Thymus (tissue), 11 donors: ENCODE data around the gene ITFG1. TPM values are rescaled to one million over a fixed set of nuclear protein-coding genes. Genes with fewer than 3 reads are reported as not detected.
"Not testable (repeated sequence)": the region's sequence is repeated elsewhere in the genome, so short reads cannot be mapped to it uniquely, and the experiment has no call there.

ENCODE experiments used
- DNase-seq, 9 donors: peaks; one replicate each; pipeline ENCODE4 v3.0.0-alpha.2; 2013; ENCODE audit warnings: low spot score in 9 of 9, low read depth in 6 of 9, missing footprints in 1 of 9
- H3K27ac ChIP-seq, 2 donors: one replicate each; pipeline ENCODE4 v1.5.1; 2013; ENCODE audit warnings: control low read depth in 1 of 2, low read depth in 1 of 2, low read length in 1 of 2, mild to moderate bottlenecking in 1 of 2, moderate library complexity in 1 of 2
- H3K27me3 ChIP-seq, 2 donors: one replicate each; pipeline ENCODE4 v1.5.1; 2013; ENCODE audit warnings: low read length in 1 of 2; ENCODE audit not compliant: control insufficient read depth in 2 of 2, insufficient read depth in 1 of 2
- H3K36me3 ChIP-seq, 2 donors: one replicate each; pipeline ENCODE4 v1.5.1; 2013; ENCODE audit warnings: low read length in 1 of 2, mild to moderate bottlenecking in 1 of 2, moderate library complexity in 1 of 2; ENCODE audit not compliant: control insufficient read depth in 2 of 2, insufficient read depth in 2 of 2
- H3K4me1 ChIP-seq, 2 donors: one replicate each; pipeline ENCODE4 v1.5.1; 2013; ENCODE audit warnings: low read length in 2 of 2; ENCODE audit not compliant: control insufficient read depth in 2 of 2, insufficient read depth in 2 of 2
- H3K4me3 ChIP-seq, 2 donors: one replicate each; pipeline ENCODE4 v1.5.1; 2013; ENCODE audit warnings: low read length in 2 of 2, control low read depth in 1 of 2, mild to moderate bottlenecking in 1 of 2
- H3K9me3 ChIP-seq, 2 donors: one replicate each; pipeline ENCODE4 v1.5.1; 2013; ENCODE audit warnings: low read length in 1 of 2, mild to moderate bottlenecking in 1 of 2; ENCODE audit not compliant: control insufficient read depth in 2 of 2, insufficient read depth in 1 of 2
- WGBS: extraction: QIAGEN DNeasy Blood & Tissue Kit; methylation state at CpG from one replicate; pipeline ENCODE4 v1.1.7; 2013; 5-methylcytosine and 5-hydroxymethylcytosine counted together
- polyA plus RNA-seq: library from polyadenylated mRNA; stranded (reverse); fragments of 200-250 nt; gene quantifications from one replicate; pipeline ENCODE4 v1.2.3, GENCODE V29; 2013
- total RNA-seq: library from RNA; stranded (reverse); fragments of 120-200 nt; gene quantifications from one replicate; pipeline ENCODE4 v1.2.4, GENCODE V29; 2013
- donor health status: healthy.

Gene ITFG1
- total and polyA plus RNA-seq, 2 donors = 28.8 to 36.6 TPM

GRCh38 chr16:47141773-47142485, 318.9 kb downstream of the ITFG1 start:
- DNase-seq = peak; percentile 45 to 89 (median 72)
- 3% methylated on average over 26 of the region's 26 CpGs for WGBS
- Histone ChIP-seq H3K4me1 (peaks cover 7 to 9% of the 10 kb centered on the region in 2 donors), H3K27ac (no peak overlapping the region), H3K4me3 (peak overlapping the region; percentile 11 to 18), H3K36me3 (no peaks in the 10 kb centered on the region), H3K9me3 (no peaks in the 10 kb centered on the region), H3K27me3 (peaks cover 35 to 36% of the 10 kb centered on the region in 2 donors)

- no peaks in the 10 kb centered on the region for H3K36me3 ChIP-seq
- H3K9me3 ChIP-seq = no peaks in the 10 kb centered on the region
- H3K4me3 ChIP-seq = no peak overlapping the region
- no peak for DNase-seq
- WGBS = 88% methylated on average over 4 of the region's 4 CpGs
- H3K4me1 ChIP-seq = peaks cover 7 to 9% of the 10 kb centered on the region in 2 donors
- H3K27me3 ChIP-seq = peaks cover 33 to 34% of the 10 kb centered on the region in 2 donors
- H3K27ac ChIP-seq = no peak overlapping the region
These were observed 320.2 kb downstream of the ITFG1 start for GRCh38 chr16:47140686-47141085.

GRCh38 chr16:47139561-47140185, 321.2 kb downstream of the ITFG1 start:
- WGBS = 80% methylated on average over 3 of the region's 3 CpGs
- Histone ChIP-seq H3K27ac (no peak overlapping the region), H3K9me3 (no peaks in the 10 kb centered on the region), H3K36me3 (no peaks in the 10 kb centered on the region), H3K27me3 (peaks cover 24 to 28% of the 10 kb centered on the region in 2 donors), H3K4me3 (no peak overlapping the region), H3K4me1 (peaks cover 7 to 9% of the 10 kb centered on the region in 2 donors)
- no peak for DNase-seq

- H3K36me3 ChIP-seq = not testable (repeated sequence)
These were observed 322.9 kb downstream of the ITFG1 start for GRCh38 chr16:47137925-47138324.

GRCh38 chr16:47136099-47136842, 324.6 kb downstream of the ITFG1 start:
- H3K4me1 ChIP-seq = no peaks in the 10 kb centered on the region
- no peak overlapping the region for H3K27ac ChIP-seq
- no peak overlapping the region for H3K4me3 ChIP-seq
- H3K9me3 ChIP-seq = no peaks in the 10 kb centered on the region
- no peak for DNase-seq
- WGBS = 94% methylated on average over 8 of the region's 8 CpGs
- no peaks in the 10 kb centered on the region for H3K27me3 ChIP-seq
- no peaks in the 10 kb centered on the region for H3K36me3 ChIP-seq

More at GRCh38 chr16:47137925-47138324, 322.9 kb downstream of the ITFG1 start:
- not testable (repeated sequence) for H3K9me3 ChIP-seq, DNase-seq, H3K27ac ChIP-seq, H3K4me1 ChIP-seq, H3K4me3 ChIP-seq
- H3K27me3 ChIP-seq = peaks cover 11 to 12% of the 10 kb centered on the region in 2 donors
- WGBS = 96% methylated on average over 9 of the region's 9 CpGs

GRCh38 chr16:47134550-47134949, 326.3 kb downstream of the ITFG1 start:
- Histone ChIP-seq H3K4me3 (no peak overlapping the region), H3K9me3 (no peaks in the 10 kb centered on the region), H3K27me3 (no peaks in the 10 kb centered on the region), H3K27ac (no peak overlapping the region), H3K36me3 (no peaks in the 10 kb centered on the region), H3K4me1 (no peaks in the 10 kb centered on the region)
- DNase-seq = no peak
- whole genome bisulfite sequencing = 98% methylated on average over 4 of the region's 4 CpGs

GRCh38 chr16:47132308-47132707, 328.6 kb downstream of the ITFG1 start:
- H3K36me3 ChIP-seq = no peaks in the 10 kb centered on the region
- DNase-seq = no peak
- H3K27me3 ChIP-seq = no peaks in the 10 kb centered on the region
- no peak overlapping the region for H3K27ac ChIP-seq
- no peak overlapping the region for H3K4me3 ChIP-seq
- H3K4me1 ChIP-seq = no peaks in the 10 kb centered on the region
- no peaks in the 10 kb centered on the region for H3K9me3 ChIP-seq

- Histone ChIP-seq H3K4me3 (no peak overlapping the region), H3K36me3 (no peaks in the 10 kb centered on the region), H3K9me3 (no peaks in the 10 kb centered on the region), H3K27me3 (no peaks in the 10 kb centered on the region), H3K27ac (no peak overlapping the region), H3K4me1 (no peaks in the 10 kb centered on the region)
- 90% methylated on average over 7 of the region's 7 CpGs for WGBS
- no peak for DNase-seq
These were observed 331.0 kb downstream of the ITFG1 start for GRCh38 chr16:47129755-47130435.
